Left ventricle myocardium superior (tissue), 1 donor: ENCODE measurements around the gene DCANP1. TPM values are rescaled to one million over a fixed set of nuclear protein-coding genes. Genes with fewer than 3 reads are reported as not detected.

ENCODE experiments used
- ATAC-seq: fragments of 200-7000 bp; cut with Tn5 transposase; one replicate; pipeline ENCODE4 v1.9.1; 2020; ENCODE audit warnings: mild to moderate bottlenecking, moderate library complexity
- DNase-seq: peaks from one replicate; pipeline ENCODE4 v3.0.0-alpha.2; 2020
- intact Hi-C: fragments of 100-400 bp; cut with micrococcal nuclease; formaldehyde crosslinking; loops from one replicate; pipeline ENCODE4 v1.11.0; 2022
- total RNA-seq: library from RNA; stranded (reverse); fragmentation: NEBNext Ultra II Directional; extraction: Animal tissue kit (Norgen Biotek cat#: 25700); gene quantifications from one replicate; pipeline ENCODE4 v1.2.1, GENCODE V29; 2021
- donor health status: DM: no; HTN: yes; CAD: no; lungs with severe emphysema.

Gene DCANP1
- total RNA-seq, 1 donor from 2014 or later: not detected

DNA sequence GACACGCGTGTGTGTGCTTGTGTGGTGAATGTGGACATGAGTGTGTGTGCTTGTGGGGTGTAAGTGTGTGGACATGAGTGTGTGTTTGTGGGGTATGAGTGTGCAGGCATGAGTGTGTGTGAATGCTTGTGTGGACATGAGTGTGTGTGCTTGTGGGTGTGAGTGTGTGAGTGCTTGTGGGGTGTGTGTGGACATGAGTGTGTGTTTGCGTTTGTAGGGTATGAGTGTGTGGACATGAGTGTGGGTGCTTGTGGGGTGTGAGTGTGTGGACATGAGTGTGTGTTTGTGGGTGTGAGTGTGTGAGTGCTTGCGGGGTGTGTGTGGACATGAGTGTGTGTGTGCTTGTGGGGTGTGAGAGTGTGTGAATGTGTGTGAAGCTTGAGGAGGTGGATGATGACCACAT lies 34.8 kb upstream of the DCANP1 start:
- intact Hi-C loops: no loop called here
- ATAC-seq: no peak

DNA sequence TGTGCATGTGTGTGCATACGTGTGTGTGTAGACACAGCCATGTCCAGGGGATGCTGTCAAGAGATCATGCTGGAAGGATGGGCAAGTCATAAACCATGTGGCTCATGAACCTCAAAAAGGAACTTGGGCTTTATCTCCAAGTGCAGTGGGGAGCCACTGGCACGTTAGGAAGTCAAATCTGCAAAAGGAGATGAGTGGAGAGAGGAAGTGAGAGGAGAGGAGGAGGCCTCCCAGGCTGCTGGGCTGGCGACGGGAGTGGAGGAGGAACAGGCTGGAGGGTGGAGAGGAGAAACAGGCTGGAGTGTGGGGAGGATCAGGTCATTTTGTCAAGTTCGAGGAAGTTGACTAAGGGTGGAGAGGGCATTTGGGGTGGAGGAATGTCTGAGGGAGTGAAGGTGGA lies 34.2 kb upstream of the DCANP1 start:
- ATAC-seq (peak; percentile 48), DNase-seq (no peak)
- intact Hi-C loops: no loop called here

More for the DNA sequence above, 34.8 kb upstream of the DCANP1 start:
- DNase-seq: no peak

DNA sequence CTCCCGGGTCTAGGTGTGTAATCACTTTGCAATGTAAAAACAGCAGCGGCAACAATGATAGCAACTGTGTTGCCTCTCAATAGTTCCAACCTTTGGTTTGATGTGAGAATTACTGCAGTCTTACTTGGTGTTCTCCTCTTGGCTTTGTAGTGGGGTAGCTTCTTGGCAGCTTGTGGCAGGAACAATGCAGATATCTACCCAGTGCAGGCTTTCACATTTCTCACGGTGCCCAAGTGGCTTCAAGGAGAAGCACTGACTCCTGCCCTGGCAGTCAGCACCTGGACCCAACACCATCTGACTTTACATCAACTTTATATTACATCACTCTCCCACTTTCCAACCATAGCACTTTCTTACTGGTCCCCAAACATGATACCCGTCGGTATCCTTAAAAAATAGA lies 33.4 kb upstream of the DCANP1 start:
- DNase-seq: no peak
- no peak for ATAC-seq
- intact Hi-C loops: no loop called here

DNA sequence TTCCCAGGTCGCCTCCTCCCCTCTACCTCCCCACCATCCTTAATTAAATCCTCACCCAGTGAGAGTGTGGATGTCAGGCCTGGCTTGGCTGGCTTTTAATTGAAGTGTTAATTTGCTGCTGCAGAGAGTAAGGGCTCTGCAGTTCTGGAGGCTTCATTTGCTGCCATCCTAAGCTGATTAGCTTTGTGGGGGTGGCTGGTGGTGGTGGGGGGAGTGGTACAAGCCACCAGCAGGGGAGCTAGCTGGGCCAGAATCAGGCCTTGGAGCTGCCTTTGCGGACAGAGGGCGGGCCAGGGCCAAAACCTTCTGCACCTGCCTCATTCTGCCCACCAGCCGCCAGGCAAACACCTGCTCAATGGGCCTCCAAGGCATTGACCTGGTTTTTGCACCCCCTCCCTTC lies 31.8 kb upstream of the DCANP1 start:
- intact Hi-C loops: no loop called here
- DNase-seq: no peak

DNA sequence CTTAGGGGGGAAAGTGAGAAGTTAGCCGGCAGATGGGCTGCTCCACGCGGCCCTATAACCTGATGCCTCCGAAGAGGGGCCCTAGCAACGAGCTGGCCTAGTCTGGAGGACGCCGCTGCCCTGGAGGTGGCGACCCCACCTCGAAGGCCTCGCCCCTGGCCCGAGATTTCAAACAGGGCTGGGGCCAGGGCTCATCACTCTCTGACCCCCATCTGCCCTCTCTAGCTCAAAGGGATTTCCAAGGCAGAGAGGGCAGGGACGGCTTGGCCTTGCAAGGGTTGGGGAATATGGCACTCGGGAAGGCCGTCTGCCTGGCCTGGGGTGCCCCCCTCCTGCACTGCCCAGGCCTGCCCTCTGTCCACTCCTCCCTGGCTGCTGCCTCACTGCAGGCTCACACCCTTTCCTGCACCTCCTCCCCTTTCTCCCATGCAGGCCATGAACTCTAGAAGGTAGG lies 30.5 kb upstream of the DCANP1 start:
- intact Hi-C loops: no loop called here

More for the DNA sequence above, 31.8 kb upstream of the DCANP1 start:
- ATAC-seq: no peak

DNA sequence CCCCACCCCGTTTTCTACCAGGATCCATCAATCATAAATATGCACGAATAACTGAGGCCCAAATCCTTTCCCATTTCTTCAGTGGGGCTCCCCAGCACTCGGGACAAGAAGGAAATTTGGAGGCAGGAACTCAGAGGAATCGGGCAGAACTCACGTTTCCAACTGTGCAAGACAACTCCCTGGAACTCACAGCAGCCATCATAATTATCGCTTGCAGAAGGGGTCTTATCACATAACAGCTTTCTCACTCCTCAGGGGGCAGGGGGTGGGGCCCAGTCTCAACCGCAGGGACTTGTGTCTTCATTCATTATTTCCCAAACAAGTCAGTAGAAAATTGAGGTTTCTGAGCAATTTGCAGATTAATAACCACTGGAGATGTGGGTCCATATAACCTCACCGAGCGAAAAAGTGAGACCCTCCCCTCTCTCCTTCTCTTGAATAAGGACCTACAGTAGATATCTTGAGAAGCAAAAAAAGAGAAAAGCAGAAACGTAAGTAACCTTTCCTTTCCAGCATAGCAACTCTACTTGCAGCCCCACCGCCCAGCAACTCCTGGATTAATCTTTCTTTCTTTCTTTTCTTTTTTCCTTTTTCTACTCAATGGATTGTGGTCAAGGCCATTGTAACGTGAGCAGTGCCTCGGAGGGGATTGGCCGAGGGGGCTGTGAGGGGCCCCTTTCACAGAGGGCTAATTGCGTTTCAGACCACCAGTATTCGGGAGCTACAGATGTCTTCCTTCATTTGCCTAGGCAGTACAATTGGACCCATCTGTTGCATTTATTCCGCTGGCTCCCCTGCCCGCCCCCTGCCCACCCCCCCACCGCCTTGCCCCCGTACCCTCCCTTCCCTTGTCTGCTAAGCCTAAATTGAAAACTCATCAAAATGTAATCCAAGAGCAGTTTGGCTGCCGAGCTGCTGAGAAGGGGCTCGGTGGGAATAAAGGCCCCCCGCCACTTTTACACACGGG lies 29.8 kb upstream of the DCANP1 start:
- intact Hi-C loops: no loop called here
- ATAC-seq (no peak), DNase-seq (no peak)

More for the DNA sequence above, 30.5 kb upstream of the DCANP1 start:
- ATAC-seq (no peak), DNase-seq (no peak)

DNA sequence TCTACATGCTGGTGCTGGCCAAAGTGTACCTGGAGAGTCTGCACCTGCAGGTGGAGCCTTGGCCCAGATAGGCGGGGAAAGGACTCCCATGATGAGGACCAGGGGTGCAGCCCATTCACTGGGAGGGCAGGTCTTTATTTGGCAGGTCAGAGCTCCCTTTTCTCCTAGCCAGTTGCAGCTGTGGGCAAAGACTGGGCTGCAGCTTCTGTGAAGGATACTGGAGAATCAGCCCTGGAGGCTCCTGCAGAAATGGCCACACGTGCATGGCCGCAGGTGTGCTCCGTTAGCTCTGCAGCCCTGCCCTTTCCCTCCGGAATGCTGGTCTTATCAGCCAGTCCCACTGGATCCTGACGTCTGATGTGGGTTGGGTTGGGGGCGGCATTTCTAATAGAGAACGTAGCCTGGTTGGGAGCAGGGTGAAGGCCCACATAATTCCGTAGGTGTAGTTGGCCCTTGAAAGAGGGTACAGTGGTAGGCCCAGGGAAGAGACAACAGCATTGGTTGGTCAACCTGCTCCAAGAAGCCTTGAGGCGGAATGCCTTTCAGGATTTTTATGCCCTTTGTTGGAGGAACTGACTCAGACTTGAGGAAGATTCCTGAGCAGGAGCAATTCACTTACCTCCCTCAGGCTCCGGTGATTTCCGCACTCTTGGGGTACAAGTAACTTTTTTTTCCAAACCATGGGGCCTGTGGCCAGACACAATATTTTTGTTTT lies 27.0 kb upstream of the DCANP1 start:
- ATAC-seq (no peak), DNase-seq (no peak)

DNA sequence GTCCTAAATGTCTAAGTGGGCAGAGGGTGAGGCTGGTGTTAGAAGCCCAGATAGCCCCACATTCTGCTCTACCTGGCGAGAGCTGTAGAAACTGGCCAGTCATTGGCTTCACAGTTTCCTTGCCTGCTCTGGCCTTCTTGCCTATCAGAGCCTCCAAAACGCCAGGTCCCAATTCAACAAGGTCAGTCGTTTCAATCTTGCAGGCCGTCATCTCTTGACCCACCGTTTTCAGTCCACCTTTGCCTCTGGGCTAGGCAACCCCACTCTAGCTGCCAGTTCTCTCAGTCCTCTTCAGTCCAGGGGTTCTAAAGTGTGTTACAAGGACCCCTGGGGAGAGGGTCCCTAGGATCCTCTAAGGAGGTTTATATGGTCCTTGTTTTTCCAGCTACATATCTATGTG lies 25.0 kb upstream of the DCANP1 start:
- intact Hi-C loops: no loop called here
- no peak for ATAC-seq
- DNase-seq: no peak

More for the DNA sequence above, 27.0 kb upstream of the DCANP1 start:
- intact Hi-C loops: no loop called here

DNA sequence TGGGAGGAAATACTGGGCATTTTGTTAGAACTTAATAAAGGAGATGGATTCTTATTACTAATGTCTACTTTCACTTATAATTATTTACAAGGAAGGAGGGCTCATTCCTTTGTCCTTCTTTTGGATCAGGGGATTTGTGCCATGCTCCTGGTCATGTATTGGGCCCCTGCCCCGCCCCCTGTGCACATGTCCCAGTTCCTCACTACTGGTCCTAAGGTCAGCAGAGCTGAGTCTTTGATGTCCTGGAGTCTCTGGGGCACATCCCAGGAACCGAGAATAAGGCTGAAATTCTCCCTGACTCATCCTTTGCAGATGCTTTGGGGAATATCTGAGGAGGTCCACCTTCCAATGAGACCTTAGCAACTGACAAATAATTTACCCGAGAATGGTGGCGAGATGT lies 24.6 kb upstream of the DCANP1 start:
- ATAC-seq (no peak), DNase-seq (no peak)
- intact Hi-C loops: no loop called here

DNA sequence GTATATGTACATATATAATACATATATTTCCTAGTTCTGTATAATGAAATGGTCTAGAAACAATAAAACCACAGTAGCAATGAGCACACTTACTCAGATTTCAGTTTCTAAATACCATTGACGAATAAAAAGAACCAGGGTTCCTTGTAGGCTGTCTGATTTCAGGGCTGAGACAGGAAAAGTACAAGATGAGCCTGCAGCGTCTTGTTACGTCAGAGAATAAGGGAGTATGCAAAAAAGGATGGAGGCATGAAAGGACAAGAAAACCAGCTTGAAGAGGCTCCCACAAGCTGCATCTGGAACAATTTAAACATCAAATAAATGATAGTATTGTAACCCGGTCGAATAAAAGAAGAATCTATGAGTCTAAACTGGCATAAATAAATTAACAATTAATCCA lies 22.8 kb upstream of the DCANP1 start:
- intact Hi-C loops: loop anchor here (5.0 kb wide), 1 partner anchor 82 kb away; no protein-coding TSS in a partner anchor
- ATAC-seq (no peak), DNase-seq (no peak)

DNA sequence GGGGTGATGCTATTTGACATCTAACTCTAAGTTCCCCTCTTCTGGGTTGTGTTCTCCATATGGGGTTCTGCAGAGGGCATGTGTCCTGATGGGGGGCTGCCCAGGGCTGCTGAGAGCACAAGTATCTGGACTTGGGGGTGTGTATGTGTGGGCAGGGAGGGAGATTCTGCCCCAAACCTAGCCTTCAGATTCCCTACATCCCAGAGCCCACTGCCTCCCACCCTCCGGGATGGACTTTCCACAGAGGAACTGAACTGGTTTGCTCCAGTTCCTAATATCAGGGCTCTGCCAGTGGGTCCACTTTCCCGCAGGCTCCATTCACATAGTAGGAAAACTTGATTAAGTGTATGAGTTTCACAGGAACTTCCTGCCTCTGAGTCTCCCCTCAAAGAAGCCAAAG lies 21.4 kb upstream of the DCANP1 start:
- DNase-seq (no peak), ATAC-seq (no peak)
- intact Hi-C loops: loop anchor here (5.0 kb wide), 1 partner anchor 84 kb away; no protein-coding TSS in a partner anchor

DNA sequence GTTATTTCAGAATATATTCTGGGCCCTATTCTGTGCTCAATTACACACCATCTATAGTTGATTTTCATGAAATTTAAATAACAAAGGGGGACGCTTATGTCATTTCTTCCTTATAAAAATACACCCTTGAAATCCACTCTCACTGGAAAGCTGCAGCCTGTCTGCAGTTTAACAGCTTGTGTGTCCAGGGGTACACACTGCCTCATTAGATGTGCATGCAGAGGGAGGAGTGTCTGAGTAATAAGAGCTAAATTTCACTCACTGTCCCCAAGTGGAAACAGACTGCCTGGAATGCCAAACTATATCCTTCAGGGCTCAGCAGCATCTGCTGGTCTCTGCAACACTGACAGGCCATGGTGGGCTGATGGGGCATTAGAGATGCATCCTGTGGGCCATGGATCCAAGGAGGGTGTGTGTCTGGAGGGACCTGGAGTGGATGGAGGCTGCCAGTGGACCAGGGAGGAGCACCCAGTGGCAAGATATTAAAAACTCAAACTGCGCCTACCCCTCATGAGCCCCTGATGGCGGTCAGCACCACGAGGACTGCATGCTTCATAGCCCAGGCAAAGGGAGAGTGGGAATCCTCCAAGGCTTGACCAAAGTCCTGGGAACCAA lies 20.8 kb upstream of the DCANP1 start:
- intact Hi-C loops: loop anchor here (5.0 kb wide), 1 partner anchor 84 kb away; no protein-coding TSS in a partner anchor
- DNase-seq: no peak
- ATAC-seq: no peak

DNA sequence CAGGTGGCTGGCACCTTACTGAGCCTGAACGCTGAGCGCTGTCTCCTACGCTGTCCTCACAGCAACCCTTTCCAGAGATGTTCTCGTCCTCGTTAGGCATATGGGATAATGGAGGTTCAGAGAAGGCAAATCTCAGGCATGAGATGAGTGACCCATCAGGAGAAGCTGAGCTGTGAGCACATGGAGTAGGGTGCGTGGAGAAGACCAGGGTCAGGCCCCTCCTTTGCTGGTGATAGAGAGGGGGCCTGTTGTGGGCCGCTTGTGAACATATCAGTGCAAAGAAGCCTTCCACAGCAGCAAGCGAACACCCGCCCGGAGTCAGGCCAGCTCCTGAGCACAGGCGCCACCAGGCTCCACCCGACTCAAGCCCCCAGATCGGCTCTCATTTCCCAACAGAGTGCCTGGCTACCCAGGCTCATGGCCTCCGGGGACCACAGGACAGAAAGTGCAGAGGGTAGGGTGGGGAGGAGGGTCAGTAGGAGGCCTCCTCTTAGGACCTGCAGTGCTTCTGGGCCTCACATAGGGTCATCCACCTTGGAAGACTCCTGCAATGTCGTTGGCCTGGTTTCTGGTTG lies 20.0 kb upstream of the DCANP1 start:
- DNase-seq (no peak), ATAC-seq (no peak)
- intact Hi-C loops: loop anchor here (5.0 kb wide), 1 partner anchor 85 kb away; no protein-coding TSS in a partner anchor

DNA sequence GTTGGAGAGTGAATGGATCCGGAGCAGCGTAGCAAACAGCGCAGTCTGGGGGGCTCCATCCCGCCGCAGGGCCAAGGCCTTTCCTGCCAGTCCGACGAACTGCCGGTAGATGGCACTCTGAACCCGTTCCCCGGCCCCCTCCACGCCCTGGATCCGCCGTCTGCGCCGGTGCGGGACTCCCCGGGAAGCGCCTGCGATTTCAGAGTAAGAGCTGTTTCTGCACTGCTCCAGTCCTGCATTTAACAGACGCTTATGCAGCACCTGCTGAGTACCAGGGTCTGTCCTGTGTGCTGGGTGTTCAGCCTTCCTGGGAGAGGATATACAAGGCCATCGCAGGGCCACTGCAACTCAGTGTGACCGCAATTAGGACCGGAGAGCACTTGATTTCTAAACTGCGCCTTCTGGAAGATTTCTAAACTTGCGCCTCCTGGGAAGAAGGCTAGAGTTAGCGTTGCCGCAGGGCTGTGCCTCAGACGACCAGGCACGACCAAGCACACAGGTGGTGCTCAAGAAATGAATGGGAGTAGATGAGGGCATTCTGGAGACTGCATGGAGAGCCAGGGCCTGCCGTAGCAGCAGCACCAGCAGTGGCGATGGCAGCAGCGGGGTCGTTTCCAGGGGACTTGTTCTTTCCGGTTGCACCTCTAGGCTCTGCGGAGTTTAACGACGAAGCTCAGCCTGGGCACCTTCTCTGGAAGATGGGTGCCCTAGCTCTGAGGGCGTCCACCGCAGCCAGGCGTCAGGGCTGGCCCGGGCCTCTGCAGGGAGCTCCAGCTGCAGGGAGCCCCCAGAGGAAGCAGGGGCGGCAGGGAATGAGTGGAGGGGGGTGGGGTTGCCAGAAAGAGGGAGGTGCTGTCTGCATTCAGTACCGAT lies 19.3 kb upstream of the DCANP1 start:
- peak; percentile 83 for DNase-seq
- peak; percentile 96 for ATAC-seq
- intact Hi-C loops: loop anchor here (5.0 kb wide), 1 partner anchor 86 kb away; no protein-coding TSS in a partner anchor

DNA sequence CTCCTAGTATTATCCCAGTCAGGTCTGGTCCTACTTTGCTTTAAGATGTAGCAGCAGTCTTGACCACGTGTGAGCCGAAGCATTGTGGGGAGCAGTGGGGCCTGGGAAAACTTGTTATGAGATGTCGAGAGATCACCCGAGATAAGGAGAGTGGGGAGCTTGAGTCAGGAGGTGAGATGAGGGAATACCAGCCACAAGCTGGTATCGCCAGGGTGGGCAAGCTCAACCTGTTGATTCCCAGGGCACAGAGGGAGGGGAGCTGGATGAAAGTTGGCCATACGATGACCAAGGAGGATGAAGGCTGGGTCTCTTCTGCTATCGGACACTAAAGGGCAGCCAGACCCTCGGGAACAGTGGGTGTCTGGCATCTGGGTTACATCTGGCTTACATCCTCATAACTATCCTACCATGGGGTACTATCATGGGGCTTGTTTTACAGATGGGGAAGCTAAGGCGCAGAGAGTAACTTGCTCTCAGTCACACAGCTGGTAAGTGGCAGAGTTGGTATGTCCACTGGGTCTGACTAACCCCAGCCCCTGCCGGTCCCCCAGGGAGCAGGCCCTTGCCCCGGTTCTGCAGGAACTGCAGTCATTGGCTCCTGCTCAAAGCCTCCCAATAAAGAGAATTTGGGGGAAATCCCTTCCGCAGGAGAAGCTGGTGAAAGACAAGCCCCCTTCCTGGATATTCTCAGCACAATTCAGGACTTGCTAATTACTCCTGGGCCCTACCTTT lies 18.4 kb upstream of the DCANP1 start:
- DNase-seq: no peak
- intact Hi-C loops: loop anchor here (5.0 kb wide), 1 partner anchor 87 kb away; no protein-coding TSS in a partner anchor
- ATAC-seq: no peak

DNA sequence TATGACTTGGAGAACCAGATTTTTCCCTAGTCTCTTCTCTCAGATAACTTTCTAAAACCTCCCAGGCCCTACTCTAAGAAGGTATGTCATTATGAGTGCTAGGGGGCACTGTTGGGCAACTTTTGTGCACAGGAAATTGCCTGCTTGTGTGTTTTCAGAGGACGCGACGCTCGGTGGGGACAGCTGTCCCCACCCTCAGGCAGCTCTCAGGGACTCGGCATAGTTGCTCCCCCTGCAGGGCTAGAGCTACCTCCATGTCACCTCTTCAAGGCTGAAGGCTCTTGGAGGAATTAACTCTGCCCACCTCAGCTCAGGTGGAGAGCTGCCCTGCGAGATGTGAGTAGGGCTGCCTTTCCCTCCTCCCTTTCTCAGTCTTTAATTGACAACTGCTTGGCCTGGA lies 15.2 kb upstream of the DCANP1 start:
- intact Hi-C loops: no loop called here
- DNase-seq (no peak), ATAC-seq (no peak)

DNA sequence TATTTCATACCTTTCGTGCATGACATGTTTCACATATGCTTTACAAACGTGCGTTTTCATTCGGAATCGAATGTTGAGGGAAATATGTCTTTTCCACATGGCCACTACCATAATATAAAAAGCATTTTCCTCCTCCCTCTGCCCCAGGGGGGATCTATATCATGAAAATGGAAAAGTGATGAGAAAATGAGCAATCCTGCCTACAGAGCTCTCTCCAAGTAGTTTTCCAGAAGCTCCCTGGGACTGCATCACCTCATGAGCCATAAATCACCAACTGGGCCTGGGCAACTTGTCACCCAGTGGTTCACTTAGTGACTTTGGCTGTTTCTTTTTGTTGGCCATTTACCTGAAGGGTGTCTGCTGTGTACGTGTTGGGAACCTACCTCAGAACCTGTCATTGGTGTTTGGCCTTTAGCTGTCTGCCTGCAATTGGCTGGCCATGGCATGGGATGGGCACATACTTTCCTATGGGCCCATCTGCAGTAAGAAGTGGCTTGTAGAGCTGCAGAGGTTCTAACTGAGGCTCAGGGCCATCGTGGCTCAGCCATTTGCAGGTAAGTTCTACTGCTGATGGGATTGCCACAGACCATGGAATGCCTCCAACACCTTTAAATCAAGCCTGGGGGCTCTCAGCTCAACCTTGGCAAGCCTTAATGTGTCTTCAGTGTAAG lies 14.5 kb upstream of the DCANP1 start:
- intact Hi-C loops: no loop called here
- ATAC-seq (no peak), DNase-seq (no peak)
